ENCODE data around the gene SLC30A1.
"Not testable (repeated sequence)": the region's sequence is repeated elsewhere in the genome, so short reads cannot be mapped to it uniquely, and the experiment has no call there.

The SLC30A1 gene

DNA sequence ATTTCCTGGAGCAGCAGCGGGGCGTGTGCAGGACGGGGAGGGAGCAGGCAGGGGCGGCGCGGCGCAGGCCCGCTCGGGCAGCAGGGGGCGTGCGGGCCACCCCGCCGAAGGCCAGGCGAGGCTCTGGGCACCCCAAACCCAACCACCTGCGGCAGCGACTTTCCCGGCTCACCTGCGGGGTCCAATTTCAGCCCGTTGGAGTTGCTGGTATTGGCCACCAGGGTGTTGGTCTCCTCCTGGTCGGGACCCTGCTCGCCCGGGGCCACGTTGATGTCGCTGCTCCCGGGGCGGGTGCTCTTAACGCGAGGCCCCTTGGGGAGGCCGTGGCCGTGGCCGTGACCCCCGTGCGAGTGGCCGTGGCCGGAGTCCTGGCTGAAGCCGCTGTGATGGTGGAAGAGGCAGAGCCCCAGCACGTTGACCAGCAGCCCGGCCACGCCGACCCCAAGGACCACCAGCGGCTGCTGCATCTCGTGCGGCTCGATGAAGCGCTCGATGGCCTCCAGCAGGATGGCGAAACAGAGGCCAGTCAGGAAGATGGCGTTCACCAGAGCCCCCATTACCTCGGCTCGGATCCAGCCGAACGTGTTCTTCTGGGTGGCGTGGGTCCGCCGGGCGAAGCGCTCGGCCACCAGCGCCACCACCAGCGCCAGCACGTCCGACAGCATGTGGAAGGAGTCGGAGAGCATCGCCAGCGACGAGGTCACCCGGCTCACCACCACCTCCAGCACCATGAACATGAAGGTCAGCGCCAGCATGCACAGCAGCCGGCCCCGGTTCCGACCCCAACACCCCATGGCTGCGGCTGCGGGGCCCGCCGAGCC, 932 bp downstream of the SLC30A1 start:
- Mint-ChIP-seq H3K27me3 (no peaks in the 10 kb centered on the region), H3K27ac (peak overlapping the region; percentile 86), H3K4me1 (peaks cover 36% of the 10 kb centered on the region), H3K4me3 (peak overlapping the region; percentile 92), H3K9me3 (no peaks in the 10 kb centered on the region), H3K36me3 (peaks cover 7% of the 10 kb centered on the region)
- peak; percentile 62 for ATAC-seq

DNA sequence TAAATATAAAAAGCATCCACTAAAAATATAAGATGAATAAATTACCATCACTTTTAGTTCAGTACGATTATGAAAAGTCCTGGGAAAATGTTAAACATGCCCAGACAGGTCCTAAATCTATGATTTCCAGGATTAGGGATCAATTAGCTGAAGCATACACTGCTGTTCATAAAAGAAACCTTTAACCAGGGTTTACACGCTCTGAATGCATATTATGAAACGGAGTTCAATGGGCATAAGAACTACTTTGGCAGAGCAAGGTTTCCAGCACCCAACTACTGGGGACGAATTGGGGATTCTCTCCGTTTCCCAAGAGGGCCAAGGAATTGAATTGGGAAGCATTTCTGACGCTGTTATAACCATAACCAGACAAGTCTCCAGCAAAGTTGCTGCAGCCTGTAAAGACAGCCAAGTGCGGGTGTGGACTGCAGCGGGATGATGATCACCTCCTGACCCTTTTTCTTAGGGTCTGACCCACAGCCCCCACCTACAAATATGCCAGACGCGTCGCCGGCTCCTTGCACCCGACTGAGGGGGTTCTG, 1.6 kb downstream of the SLC30A1 start:
- peak overlapping the region; percentile 86 for H3K27ac Mint-ChIP-seq
- no peaks in the 10 kb centered on the region for H3K9me3 Mint-ChIP-seq
- no peaks in the 10 kb centered on the region for H3K27me3 Mint-ChIP-seq
- peaks cover 7% of the 10 kb centered on the region for H3K36me3 Mint-ChIP-seq
- H3K4me1 Mint-ChIP-seq: peaks cover 35% of the 10 kb centered on the region
- peak overlapping the region; percentile 92 for H3K4me3 Mint-ChIP-seq
- ATAC-seq: no peak

DNA sequence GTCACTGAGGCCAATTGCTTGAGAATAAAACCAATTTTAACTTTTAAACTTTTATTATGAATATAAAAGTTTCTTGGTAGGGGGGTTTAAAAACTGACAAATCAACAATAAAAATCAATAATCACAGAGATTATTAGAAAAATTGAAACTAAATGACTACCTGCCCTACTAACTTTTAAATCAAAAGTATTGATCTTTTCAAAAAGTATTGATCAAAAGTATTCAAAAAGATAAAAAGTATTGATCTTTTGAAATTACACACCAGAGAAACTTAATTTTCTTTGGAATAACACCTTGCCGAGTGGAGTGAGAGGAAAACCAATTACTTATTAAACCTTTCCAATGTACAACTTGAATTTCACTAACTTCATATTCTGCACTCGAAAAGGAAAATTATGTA, 2.2 kb downstream of the SLC30A1 start:
- ATAC-seq: no peak
- Mint-ChIP-seq H3K4me1 (peaks cover 29% of the 10 kb centered on the region), H3K9me3 (no peaks in the 10 kb centered on the region), H3K27me3 (no peaks in the 10 kb centered on the region), H3K27ac (no peak overlapping the region), H3K36me3 (peaks cover 7% of the 10 kb centered on the region), H3K4me3 (peak overlapping the region; percentile 92)

DNA sequence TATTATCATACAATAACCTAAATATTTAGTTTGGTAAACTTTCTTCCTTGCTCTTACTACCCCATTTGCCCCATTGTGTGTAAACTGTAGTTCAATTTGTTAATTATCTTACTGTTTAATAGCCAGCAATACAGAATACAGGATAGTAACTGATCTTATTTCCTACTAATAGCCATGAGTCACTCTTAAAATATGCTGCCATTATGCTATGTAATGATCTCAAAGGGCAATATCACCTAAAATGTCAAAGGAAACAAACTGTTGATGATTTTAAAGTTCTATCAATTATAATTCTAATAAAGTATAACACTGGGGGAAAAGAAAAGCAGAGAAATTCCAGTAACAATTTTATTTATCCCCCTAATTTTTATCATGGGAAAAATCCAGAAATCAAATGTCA, 4.3 kb downstream of the SLC30A1 start:
- H3K27me3 Mint-ChIP-seq: no peaks in the 10 kb centered on the region
- H3K36me3 Mint-ChIP-seq: peaks cover 7% of the 10 kb centered on the region
- H3K4me1 Mint-ChIP-seq: peaks cover 15% of the 10 kb centered on the region
- no peak overlapping the region for H3K27ac Mint-ChIP-seq
- no peak for ATAC-seq
- H3K9me3 Mint-ChIP-seq: no peaks in the 10 kb centered on the region
- no peak overlapping the region for H3K4me3 Mint-ChIP-seq

DNA sequence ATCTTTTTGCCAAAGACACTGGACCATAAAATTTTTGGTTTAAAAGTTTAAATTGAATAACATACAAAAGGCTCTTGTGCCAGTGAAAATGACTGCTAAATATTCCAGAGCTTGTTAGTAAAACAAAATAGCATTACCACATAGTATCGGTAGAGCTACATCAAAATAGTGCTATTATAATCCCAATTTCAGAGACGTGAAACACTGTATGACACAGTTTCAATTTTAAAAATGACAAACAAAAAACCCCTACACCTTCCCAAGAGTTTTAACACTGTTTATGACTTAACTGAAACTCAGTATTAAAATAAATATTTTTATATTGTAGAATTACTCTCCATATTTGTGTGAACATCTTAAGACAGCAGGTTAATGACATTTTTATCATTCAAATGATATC, 7.0 kb downstream of the SLC30A1 start:
- Mint-ChIP-seq H3K27ac (no peak overlapping the region), H3K36me3 (peaks cover 7% of the 10 kb centered on the region), H3K4me1 (peaks cover 7% of the 10 kb centered on the region), H3K9me3 (no peaks in the 10 kb centered on the region), H3K4me3 (no peak overlapping the region), H3K27me3 (no peaks in the 10 kb centered on the region)
- ATAC-seq: no peak

DNA sequence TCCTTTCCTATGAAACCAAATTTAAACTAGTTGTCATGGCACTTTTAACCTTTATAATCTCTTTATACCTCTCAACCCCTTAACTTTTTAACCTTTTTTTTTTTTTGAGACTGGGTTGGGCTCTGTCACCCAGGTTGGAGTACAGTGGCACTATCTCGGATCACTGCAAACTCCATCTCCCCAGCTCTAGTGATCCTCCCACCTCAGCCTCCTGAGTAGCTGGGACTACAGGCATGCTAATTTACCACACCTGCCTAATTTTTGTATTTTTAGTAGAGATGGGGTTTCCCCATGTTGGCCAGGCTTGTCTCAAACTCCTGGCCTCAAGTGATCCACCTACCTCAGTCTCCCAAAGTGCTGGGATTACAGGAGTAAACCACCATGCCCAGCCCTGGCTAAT, 8.6 kb downstream of the SLC30A1 start:
- H3K27me3 Mint-ChIP-seq, ATAC-seq, H3K27ac Mint-ChIP-seq, H3K9me3 Mint-ChIP-seq, H3K4me3 Mint-ChIP-seq, H3K36me3 Mint-ChIP-seq: not testable (repeated sequence)
- H3K4me1 Mint-ChIP-seq: peaks cover 16% of the 10 kb centered on the region

DNA sequence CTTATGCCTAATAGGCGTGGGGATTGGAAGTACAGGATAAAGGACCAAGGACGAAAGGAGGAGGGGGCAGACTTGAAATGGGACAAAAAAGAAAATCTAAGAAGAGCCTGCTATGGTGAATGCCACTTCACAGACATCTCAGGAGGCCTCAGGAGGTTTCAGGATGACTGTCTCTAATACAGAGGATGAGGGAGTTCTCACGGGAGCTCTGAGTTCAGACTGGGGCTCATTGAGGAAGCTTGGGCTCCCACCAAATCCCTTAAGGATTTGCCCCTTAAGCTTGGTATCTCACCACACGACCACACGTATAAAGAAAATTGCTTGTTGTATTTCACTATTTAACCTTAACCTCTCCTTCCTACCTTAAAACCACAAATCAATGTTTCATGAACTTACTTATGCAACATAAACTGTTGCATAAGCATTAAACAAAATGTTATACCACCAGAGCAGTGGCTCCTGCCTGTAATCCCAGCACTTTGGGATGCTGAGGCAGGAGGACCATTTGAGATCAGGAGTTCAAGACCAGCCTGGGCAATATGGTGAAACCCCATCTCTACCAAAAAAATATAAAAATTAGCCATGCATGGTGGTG, 12.4 kb downstream of the SLC30A1 start:
- Mint-ChIP-seq H3K4me3 (no peak overlapping the region), H3K9me3 (no peaks in the 10 kb centered on the region), H3K27me3 (no peaks in the 10 kb centered on the region), H3K4me1 (peaks cover 11% of the 10 kb centered on the region), H3K27ac (no peak overlapping the region), H3K36me3 (no peaks in the 10 kb centered on the region)
- ATAC-seq: peak; percentile 78

DNA sequence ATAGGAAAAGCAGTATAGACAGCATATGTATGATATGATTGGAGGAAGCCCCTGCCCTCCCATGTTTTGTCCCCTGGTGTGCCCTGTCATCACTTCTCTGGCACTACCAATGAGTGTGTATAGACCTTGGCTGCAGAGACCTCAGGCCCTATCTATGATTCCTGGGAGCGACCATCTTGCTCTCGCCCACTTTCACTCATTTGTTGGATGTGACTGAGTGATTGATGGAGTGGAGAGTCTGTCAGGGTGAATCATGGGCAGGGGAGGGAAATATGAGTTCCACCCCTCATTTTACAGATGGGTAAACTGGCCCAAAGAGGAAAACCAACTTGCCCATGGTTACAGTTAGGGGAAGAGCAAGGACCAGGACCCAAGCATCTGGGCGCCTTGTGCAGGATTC, 14.9 kb downstream of the SLC30A1 start:
- no peak for ATAC-seq
- Mint-ChIP-seq H3K4me3 (no peak overlapping the region), H3K9me3 (no peaks in the 10 kb centered on the region), H3K36me3 (no peaks in the 10 kb centered on the region), H3K27me3 (no peaks in the 10 kb centered on the region), H3K4me1 (peaks cover 11% of the 10 kb centered on the region), H3K27ac (no peak overlapping the region)

DNA sequence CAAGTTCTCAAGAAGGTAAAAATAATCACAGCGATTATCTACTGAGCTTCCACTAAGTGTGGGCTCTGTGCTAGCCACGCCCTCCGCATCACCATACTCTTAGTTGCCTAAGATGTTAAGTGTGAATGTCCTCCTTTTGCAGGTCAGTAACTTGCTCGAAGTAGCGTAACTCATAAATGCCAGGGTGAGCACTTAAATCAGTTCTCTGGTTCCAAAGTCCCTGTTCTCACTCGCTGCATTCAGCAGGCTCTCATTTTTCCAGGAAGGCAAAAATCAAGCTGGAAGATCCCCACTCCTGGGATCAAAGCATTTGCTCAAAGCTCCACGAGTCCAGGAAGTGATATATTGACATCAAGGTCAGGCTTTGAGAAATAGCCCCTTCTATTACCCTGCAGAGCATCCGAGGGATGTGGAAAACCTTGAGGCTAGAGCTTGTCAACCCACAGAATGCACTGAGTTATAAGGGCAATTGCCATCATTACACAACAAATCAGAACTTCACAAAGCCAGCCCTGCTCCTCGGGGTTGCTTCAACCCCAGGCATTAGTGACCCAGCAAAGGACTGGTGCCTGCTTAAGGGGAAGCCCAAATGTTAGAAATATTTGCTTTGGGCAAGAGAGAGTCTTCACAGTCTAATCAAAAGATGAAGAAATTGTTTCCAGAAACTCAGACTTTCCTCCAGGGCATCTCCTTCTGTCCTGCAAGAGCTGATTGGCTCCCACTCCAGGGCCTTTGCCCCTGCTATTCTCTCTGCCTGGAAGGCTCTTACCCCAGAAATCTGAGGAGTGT, 19.5 kb downstream of the SLC30A1 start:
- no peaks in the 10 kb centered on the region for H3K36me3 Mint-ChIP-seq
- H3K4me3 Mint-ChIP-seq: no peak overlapping the region
- H3K4me1 Mint-ChIP-seq: no peaks in the 10 kb centered on the region
- no peaks in the 10 kb centered on the region for H3K9me3 Mint-ChIP-seq
- H3K27ac Mint-ChIP-seq: no peak overlapping the region
- H3K27me3 Mint-ChIP-seq: peaks cover 15% of the 10 kb centered on the region
- no peak for ATAC-seq

DNA sequence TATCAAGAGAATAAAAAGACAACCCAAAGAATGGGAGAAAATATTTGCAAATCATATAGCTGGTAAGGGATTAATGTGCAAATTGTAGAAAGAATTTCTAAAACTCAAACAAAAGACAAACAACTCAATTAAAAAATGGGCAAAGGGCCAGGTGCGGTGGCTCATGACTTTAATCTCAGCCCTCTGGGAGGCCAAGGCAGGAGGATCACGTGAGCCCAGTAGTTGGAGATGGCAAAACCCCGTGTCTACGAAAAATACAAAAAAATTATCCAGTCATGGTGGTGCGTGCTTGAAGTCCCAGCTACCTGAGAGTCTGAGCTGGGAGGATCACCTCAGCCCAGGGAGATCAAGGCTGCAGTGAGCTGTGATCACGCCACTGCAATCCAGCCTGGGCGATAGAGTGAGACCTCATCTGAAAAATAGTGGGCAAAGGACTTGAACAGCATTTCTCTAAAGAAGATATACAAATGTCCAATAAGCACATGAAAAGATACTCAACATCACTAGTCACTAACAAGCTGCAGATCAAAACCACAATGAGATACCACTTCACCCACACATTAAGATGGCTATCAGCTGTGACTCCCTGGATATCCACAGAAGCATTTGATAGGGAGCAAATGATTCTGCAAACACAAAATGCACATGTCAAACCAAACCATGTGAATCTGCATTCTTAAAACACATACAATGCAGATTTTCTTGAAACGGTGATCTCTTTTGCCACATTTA, 20.9 kb downstream of the SLC30A1 start:
- ATAC-seq: no peak
- H3K27me3 Mint-ChIP-seq: peaks cover 29% of the 10 kb centered on the region
- no peak overlapping the region for H3K4me3 Mint-ChIP-seq
- H3K36me3 Mint-ChIP-seq: no peaks in the 10 kb centered on the region
- no peak overlapping the region for H3K27ac Mint-ChIP-seq
- no peaks in the 10 kb centered on the region for H3K9me3 Mint-ChIP-seq
- no peaks in the 10 kb centered on the region for H3K4me1 Mint-ChIP-seq

DNA sequence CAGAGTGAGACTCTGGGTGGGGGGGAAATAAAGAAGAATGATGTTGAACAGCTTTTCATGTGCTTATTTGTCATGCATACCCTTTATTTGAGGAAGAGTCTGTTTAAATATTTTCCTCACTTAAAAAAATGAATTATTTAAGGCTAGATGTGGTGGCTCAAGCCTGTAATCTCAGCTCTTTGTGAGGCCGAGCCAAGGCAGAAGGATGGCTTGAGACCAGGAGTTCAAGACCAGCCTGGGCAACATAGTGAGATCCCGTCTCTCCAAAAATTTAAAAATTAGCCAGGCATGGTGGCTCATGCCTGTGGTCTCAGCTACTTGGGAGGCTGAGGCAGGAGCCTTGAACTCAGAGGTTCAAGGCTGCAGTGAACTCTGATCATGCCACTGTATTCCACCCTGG, 25.4 kb downstream of the SLC30A1 start:
- no peak overlapping the region for H3K27ac Mint-ChIP-seq
- H3K4me3 Mint-ChIP-seq: no peak overlapping the region
- H3K36me3 Mint-ChIP-seq: no peaks in the 10 kb centered on the region
- no peak for ATAC-seq
- H3K4me1 Mint-ChIP-seq: no peaks in the 10 kb centered on the region
- H3K9me3 Mint-ChIP-seq: no peaks in the 10 kb centered on the region
- H3K27me3 Mint-ChIP-seq: peaks cover 29% of the 10 kb centered on the region

DNA sequence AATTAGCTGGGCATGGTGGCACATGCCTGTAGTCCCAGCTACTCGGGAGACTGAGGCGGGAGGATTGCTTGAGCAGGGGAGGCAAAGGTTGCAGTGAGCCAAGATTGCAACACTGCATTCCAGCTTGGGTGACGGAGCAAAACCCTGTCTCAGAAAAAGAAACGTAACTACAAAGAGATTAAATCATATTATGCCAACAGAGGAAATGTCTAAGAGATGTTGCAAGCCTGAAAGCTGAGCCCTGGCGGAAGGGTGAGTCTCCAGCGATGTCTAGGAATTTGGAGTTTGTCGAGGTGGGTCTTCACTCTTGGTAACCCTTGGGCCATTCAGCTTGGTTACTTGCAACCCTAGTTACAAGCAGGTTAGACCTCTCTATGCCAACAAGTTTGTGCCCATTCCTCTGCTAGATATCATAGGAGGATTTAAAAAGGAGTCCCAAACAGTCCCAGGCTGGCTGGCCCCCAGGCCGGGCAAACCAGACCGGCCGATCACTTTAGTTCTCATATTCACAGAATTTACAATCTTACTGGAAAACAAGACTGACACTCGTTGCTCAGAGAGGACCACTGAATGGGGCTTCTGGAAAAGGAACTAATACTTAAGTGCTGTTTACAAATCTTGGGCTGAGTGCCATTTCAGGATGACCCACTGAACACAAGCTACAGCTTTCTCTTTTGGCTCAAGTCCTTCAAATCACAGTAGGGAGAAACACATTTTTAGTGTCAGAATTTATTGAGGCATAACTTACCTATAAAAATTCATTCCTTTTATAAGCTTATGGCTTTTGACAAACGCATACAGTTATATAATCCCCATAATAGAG, 27.1 kb downstream of the SLC30A1 start:
- Mint-ChIP-seq H3K27ac (no peak overlapping the region), H3K36me3 (no peaks in the 10 kb centered on the region), H3K4me3 (no peak overlapping the region), H3K9me3 (no peaks in the 10 kb centered on the region), H3K27me3 (peaks cover 29% of the 10 kb centered on the region), H3K4me1 (no peaks in the 10 kb centered on the region)
- ATAC-seq: no peak

DNA sequence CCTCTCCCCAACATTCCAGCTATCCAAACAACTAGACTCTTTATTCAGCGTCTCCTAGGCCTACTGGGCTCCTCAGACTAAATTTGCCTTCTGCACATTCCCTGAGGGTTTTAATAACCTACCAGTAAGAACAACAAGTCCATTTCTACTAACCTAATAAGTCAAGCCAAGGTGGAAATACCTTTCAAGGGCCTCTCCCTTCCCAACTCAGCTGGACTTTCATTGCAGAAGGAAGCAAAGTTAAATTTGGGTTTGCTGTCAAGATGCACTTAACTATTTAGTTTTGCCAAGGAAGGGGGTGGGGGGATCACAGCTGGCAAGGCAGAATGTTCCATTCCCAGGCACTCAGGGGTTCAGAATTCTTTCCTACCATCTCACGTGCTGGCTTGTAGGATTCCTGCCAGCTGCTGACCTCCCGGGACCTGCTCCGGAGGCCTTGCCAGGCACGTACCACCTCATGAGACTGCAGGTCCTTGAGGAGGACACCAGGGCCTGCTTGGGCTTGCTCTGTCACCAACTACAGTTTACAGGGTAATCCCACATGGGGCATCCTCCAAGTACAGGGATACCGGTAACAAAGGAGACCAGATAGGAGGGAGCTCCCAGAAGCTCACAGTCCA, 29.8 kb downstream of the SLC30A1 start:
- no peaks in the 10 kb centered on the region for H3K4me1 Mint-ChIP-seq
- H3K27me3 Mint-ChIP-seq: peaks cover 23% of the 10 kb centered on the region
- H3K27ac Mint-ChIP-seq: no peak overlapping the region
- no peak for ATAC-seq
- no peak overlapping the region for H3K4me3 Mint-ChIP-seq
- no peaks in the 10 kb centered on the region for H3K36me3 Mint-ChIP-seq
- H3K9me3 Mint-ChIP-seq: no peaks in the 10 kb centered on the region

All from stimulated activated memory B cell treated with anti-CD40 and anti-IgM and Interleukin-4, amounts not matched to agents 10 μg/mL and 1 μg/mL and 100 μg/mL, for 72 hours (primary cell).